ENCODE measurements around the gene ABHD3. TPM values are rescaled to one million over a fixed set of nuclear protein-coding genes. Genes with fewer than 3 reads are reported as not detected.
"Not testable (repeated sequence)": the region's sequence is repeated elsewhere in the genome, so short reads cannot be mapped to it uniquely, and the experiment has no call there.

ABHD3 gene
- total RNA-seq, 3 donors from 2014 or later = 82.7 to 160 (median 150) TPM

DNA sequence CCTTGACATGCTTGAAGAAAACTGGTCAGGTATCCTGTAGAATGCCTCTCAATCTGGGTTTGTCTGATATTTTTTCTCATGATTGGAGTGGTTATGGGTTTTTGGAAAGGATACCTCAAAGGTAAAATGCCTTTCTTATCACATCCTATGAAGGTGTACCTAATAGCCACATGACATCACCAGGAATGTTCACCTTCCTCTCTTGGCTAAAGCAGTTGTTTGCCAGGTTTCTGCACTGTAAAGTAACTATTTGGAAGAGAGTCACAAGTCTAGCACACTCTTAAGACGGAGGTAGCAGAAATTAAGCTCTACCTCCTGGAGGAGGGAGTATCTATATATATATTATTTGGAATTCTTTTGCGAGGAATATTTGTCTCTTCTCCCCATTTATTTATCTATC is 18.1 kb upstream of the ABHD3 start:
- Histone ChIP-seq H3K4me1 (ENCODE audit: low read depth) (no peaks in the 10 kb centered on the region), H3K9me3 (no peaks in the 10 kb centered on the region), H3K36me3 (ENCODE audit: low read depth) (no peaks in the 10 kb centered on the region), H3K4me3 (no peak overlapping the region)
- ATAC-seq = no peak
- TF ChIP-seq, protein P1, sequence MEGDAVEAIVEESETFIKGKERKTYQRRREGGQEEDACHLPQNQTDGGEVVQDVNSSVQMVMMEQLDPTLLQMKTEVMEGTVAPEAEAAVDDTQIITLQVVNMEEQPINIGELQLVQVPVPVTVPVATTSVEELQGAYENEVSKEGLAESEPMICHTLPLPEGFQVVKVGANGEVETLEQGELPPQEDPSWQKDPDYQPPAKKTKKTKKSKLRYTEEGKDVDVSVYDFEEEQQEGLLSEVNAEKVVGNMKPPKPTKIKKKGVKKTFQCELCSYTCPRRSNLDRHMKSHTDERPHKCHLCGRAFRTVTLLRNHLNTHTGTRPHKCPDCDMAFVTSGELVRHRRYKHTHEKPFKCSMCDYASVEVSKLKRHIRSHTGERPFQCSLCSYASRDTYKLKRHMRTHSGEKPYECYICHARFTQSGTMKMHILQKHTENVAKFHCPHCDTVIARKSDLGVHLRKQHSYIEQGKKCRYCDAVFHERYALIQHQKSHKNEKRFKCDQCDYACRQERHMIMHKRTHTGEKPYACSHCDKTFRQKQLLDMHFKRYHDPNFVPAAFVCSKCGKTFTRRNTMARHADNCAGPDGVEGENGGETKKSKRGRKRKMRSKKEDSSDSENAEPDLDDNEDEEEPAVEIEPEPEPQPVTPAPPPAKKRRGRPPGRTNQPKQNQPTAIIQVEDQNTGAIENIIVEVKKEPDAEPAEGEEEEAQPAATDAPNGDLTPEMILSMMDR (IDR thresholded peaks at IDR 0.05) = no peak
- no peak for DNase-seq
- intact Hi-C loops (cut with DNase I, micrococcal nuclease) = no loop called here

DNA sequence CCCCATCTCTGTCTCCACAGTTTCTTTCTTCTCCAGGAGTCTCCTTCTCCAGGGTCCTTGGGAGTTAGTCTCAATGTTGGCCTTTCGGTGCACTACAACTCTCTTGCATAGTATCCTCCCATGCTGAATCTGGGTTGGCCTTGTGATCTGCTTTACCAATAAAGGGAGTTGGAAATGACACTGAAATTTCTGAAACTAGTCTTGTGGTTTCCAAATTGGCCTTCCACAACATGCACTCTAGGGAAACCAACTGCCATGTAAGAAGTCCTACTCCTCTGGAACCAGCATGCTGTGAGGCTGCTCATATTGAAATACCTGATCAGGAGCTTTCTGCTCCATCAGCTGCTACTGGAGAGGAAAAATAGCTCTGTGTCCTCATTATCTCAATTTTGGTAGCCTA is 9.9 kb upstream of the ABHD3 start:
- no peaks in the 10 kb centered on the region for H3K4me1 ChIP-seq (ENCODE audit: low read depth)
- ATAC-seq (no peak), DNase-seq (no peak)
- H3K36me3 ChIP-seq (ENCODE audit: low read depth) = no peaks in the 10 kb centered on the region
- intact Hi-C loops (cut with DNase I, micrococcal nuclease) = no loop called here
- TF ChIP-seq, protein P1 (IDR thresholded peaks at IDR 0.05) = no peak
- H3K9me3 ChIP-seq = no peaks in the 10 kb centered on the region
- no peak overlapping the region for H3K4me3 ChIP-seq

DNA sequence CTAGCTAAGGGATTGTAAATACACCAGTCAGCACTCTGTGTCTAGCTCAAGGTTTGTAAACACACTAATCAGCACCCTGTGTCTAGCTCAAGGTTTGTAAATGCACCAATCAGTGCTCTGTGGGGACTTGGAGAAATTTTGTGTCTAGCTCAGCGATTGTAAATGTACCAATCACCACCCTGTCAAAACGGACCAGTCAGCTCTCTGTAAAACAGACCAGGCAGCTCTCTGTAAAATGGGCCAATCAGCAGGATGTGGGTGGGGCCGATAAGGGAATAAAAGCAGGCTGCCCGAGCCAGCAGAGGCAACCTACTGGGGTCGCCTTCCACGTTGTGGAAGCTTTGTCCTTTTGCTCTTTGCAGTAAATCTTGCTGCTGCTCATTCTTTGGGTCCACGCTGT is 2.6 kb upstream of the ABHD3 start:
- H3K9me3 ChIP-seq; H3K4me3 ChIP-seq; ATAC-seq; intact Hi-C loops (cut with DNase I, micrococcal nuclease); DNase-seq; H3K36me3 ChIP-seq (ENCODE audit: low read depth); H3K4me1 ChIP-seq (ENCODE audit: low read depth): not testable (repeated sequence)

DNA sequence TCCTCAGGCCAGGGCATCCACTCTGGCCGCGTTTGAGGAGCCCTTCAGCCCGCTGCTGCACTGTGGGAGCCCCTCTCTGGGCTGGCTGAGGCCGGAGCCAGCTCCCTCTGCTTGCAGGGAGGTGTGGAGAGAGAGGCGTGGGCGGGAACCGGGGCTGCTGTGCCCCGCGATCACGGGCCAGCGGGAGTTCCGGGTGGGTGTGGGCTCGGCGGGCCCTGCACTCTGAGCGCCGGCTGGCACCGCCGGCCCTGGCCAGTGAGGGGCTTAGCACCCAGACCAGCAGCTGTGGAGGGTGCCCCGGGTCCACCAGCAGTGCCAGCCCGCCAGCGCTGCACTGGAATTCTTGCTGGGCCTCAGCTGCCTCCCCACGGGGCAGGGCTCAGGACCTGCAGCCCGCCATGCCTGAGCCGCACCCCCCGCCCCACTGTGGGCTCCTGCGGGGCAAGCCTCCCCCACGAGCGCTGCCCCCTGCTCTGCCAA is 1.9 kb upstream of the ABHD3 start:
- Histone ChIP-seq H3K36me3 (ENCODE audit: low read depth) (no peaks in the 10 kb centered on the region), H3K4me1 (ENCODE audit: low read depth) (peaks cover 6% of the 10 kb centered on the region), H3K9me3 (no peaks in the 10 kb centered on the region), H3K4me3 (no peak overlapping the region)
- TF ChIP-seq, protein P1 (IDR thresholded peaks at IDR 0.05) = no peak
- DNase-seq = no peak
- ATAC-seq = no peak
- intact Hi-C loops (cut with DNase I, micrococcal nuclease) = no loop called here

DNA sequence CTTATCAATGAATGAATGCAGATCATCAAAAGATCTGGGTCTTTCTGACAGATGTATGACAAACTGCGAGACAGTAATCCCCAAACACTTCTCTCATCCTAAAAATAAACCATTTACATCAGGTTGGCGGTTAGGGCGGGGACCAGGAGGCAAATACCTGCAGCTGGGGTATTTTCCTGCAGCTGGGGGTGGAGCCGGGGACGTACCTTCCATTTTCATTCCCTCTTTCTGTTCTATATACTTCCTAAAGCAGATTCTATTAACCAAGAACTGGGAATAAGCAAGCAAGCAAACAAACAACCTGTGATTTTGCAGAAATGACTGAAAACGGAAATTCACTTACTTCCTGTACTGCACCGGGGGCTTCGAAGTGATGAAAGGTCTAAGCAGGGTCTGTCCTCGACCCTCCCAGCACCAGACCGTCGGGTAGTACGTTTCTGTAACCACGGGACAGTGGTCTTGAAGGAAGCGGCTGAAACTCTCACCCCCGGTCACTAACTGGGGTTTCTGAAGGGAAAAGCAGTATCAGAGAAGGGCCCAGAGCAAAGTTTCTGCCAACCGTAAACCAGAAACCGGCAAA is 1.2 kb downstream of the ABHD3 start:
- intact Hi-C loops (cut with DNase I, micrococcal nuclease) = no loop called here
- H3K4me1 ChIP-seq (ENCODE audit: low read depth) = peaks cover 12% of the 10 kb centered on the region
- H3K4me3 ChIP-seq = peak overlapping the region; percentile 88
- DNase-seq (peak; percentile 63 to 77 (median 76)), ATAC-seq (peak; percentile 40)
- TF ChIP-seq, protein P1 (IDR thresholded peaks at IDR 0.05) = no peak
- H3K9me3 ChIP-seq = no peaks in the 10 kb centered on the region
- no peaks in the 10 kb centered on the region for H3K36me3 ChIP-seq (ENCODE audit: low read depth)

DNA sequence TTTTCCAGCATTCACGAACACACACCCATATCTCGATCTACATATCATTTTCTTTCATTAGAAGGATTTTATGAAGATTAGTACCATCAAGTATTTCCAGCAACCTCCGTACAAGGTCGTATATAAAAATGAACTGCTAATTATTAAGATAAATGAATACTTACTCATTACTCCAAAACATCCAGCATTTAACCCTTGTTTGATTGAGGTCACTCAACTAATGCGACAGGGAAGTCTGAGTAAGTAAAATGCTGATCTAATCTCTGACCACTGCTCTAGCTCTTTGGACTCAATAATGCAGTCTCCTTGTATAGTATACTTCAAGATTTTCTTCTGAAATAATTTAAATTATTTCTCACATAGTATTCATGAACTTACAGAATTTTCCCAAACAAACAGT is 2.0 kb downstream of the ABHD3 start:
- Histone ChIP-seq H3K4me3 (no peak overlapping the region), H3K36me3 (ENCODE audit: low read depth) (no peaks in the 10 kb centered on the region), H3K4me1 (ENCODE audit: low read depth) (peaks cover 16% of the 10 kb centered on the region), H3K9me3 (no peaks in the 10 kb centered on the region)
- DNase-seq (no peak), ATAC-seq (no peak)
- TF ChIP-seq, protein P1 (IDR thresholded peaks at IDR 0.05) = no peak
- intact Hi-C loops (cut with DNase I, micrococcal nuclease) = no loop called here

Data from mucosa of descending colon (tissue), 3 donors.